Natural killer cell (primary cell): ENCODE results near the gene BFSP2. TPM values are rescaled to one million over a fixed set of nuclear protein-coding genes. Genes with fewer than 3 reads are reported as not detected.
"Not testable (repeated sequence)": the region's sequence is repeated elsewhere in the genome, so short reads cannot be mapped to it uniquely, and the experiment has no call there.

Experiments used
- ATAC-seq, 3 donors: fragments of 150-1000 bp in 2 of 3; fragments of 200-7000 bp in 1 of 3; cut with Tn5 transposase; 1 replicate in 1 of 3; 2 replicates in 2 of 3; pipeline ENCODE4 v1.10.0; 2021; ENCODE audit warnings: mild to moderate bottlenecking in 2 of 3, moderate library complexity in 2 of 3
- DNase-seq, 2 donors: peaks; one replicate each; pipeline versions ENCODE4 v3.0.0 to v3.0.0-alpha.2; 2013 to 2021; ENCODE audit warnings: mixed read lengths in 1 of 2
- H3K27ac ChIP-seq: one replicate; pipeline ENCODE4 v1.5.1; 2013; ENCODE audit warnings: mild to moderate bottlenecking, low read length
- H3K27me3 ChIP-seq: one replicate; pipeline ENCODE4 v1.6.1; 2013; ENCODE audit warnings: low read length; ENCODE audit not compliant: control insufficient read depth, insufficient read depth
- H3K36me3 ChIP-seq: one replicate; pipeline ENCODE4 v1.6.1; 2013; ENCODE audit warnings: low read length; ENCODE audit not compliant: control insufficient read depth, insufficient read depth
- H3K4me1 ChIP-seq: one replicate; pipeline ENCODE4 v1.6.1; 2013; ENCODE audit warnings: low read length; ENCODE audit not compliant: control insufficient read depth, insufficient read depth
- H3K4me3 ChIP-seq: one replicate; pipeline ENCODE4 v1.5.1; 2013; ENCODE audit warnings: low read length
- H3K9me3 ChIP-seq: one replicate; pipeline ENCODE4 v1.6.1; 2013; ENCODE audit warnings: low read length; ENCODE audit not compliant: control insufficient read depth, insufficient read depth
- H3K27ac Mint-ChIP-seq, 2 donors: one replicate each; pipeline ENCODE4 v1.8.0; 2022; ENCODE audit warnings: mild to moderate bottlenecking in 2 of 2, mixed read lengths in 2 of 2, moderate library complexity in 1 of 2
- H3K27me3 Mint-ChIP-seq, 2 donors: one replicate each; pipeline ENCODE4 v1.8.0; 2022; ENCODE audit warnings: low read depth in 2 of 2, mixed read lengths in 2 of 2
- H3K36me3 Mint-ChIP-seq: one replicate; pipeline ENCODE4 v1.8.0; 2022; ENCODE audit warnings: mixed read lengths
- H3K4me1 Mint-ChIP-seq, 2 donors: one replicate each; pipeline ENCODE4 v1.8.0; 2022; ENCODE audit warnings: mixed read lengths in 2 of 2
- H3K4me3 Mint-ChIP-seq: one replicate; pipeline ENCODE4 v1.8.0; 2022; ENCODE audit warnings: mild to moderate bottlenecking, moderate library complexity, mixed read lengths
- H3K9me3 Mint-ChIP-seq, 2 donors: one replicate each; pipeline ENCODE4 v1.8.0; 2022; ENCODE audit warnings: mixed read lengths in 2 of 2
- WGBS: methylation state at CpG from one replicate; pipeline ENCODE4 v1.1.7; 2013; ENCODE audit warnings: missing lambda C conversion rate; ENCODE audit not compliant: insufficient coverage; 5-methylcytosine and 5-hydroxymethylcytosine counted together
- intact Hi-C: fragments of 100-400 bp; cut with micrococcal nuclease; formaldehyde crosslinking; loops from one replicate; pipeline ENCODE4 v1.14.2; 2022
- total RNA-seq, 4 donors: library from RNA; stranded (reverse); fragments of 120-200 nt in 1 of 4; gene quantifications; one replicate each; pipeline versions ENCODE4 v1.2.3 to v1.2.4, GENCODE V29; 2013 to 2022
- TF ChIP-seq, protein P1 (sequence below): fragments of 200-600 bp; IDR thresholded peaks from one replicate; pipeline ENCODE4 v1.8.0; 2022; ENCODE audit warnings: antibody characterized with exemption

BFSP2 gene
- total RNA-seq, 3 donors from 2014 or later (not counting 1 experiment from before 2014, with no cell fraction given), result not detected

DNA sequence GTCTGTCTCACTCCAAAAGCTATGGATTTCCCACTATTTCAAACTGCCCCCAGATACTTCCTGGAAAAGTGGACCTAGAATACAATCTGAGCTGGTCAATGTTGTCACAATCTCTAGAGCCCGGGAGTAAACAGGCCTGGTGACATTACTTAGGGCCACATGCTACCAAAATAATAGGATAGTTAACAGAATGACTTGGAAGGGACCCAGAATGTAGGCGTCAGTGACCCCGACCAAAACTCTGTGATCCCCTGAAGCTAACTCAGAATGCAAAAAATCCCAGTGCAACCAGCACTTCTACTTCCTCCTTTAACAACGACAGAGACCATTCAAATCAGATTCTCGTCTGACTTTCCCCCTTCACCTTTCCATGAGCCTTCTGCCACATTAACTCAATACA is 122.1 kb downstream of the BFSP2 start:
- H3K9me3 Mint-ChIP-seq, result no peaks in the 10 kb centered on the region
- no peak for ATAC-seq
- H3K4me3 ChIP-seq, result no peak overlapping the region
- H3K36me3 Mint-ChIP-seq, result no peaks in the 10 kb centered on the region
- TF ChIP-seq, protein P1, sequence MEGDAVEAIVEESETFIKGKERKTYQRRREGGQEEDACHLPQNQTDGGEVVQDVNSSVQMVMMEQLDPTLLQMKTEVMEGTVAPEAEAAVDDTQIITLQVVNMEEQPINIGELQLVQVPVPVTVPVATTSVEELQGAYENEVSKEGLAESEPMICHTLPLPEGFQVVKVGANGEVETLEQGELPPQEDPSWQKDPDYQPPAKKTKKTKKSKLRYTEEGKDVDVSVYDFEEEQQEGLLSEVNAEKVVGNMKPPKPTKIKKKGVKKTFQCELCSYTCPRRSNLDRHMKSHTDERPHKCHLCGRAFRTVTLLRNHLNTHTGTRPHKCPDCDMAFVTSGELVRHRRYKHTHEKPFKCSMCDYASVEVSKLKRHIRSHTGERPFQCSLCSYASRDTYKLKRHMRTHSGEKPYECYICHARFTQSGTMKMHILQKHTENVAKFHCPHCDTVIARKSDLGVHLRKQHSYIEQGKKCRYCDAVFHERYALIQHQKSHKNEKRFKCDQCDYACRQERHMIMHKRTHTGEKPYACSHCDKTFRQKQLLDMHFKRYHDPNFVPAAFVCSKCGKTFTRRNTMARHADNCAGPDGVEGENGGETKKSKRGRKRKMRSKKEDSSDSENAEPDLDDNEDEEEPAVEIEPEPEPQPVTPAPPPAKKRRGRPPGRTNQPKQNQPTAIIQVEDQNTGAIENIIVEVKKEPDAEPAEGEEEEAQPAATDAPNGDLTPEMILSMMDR, result no peak
- no peaks in the 10 kb centered on the region for H3K4me1 ChIP-seq
- H3K27me3 ChIP-seq, result no peaks in the 10 kb centered on the region
- H3K27me3 Mint-ChIP-seq, result no peaks in the 10 kb centered on the region
- no peak overlapping the region for H3K4me3 Mint-ChIP-seq
- no peaks in the 10 kb centered on the region for H3K36me3 ChIP-seq
- no peak overlapping the region for H3K27ac Mint-ChIP-seq
- intact Hi-C loops, result no loop called here
- DNase-seq, result no peak
- H3K27ac ChIP-seq, result no peak overlapping the region
- WGBS, result 45% methylated on average over 5 of the region's 5 CpGs
- no peaks in the 10 kb centered on the region for H3K9me3 ChIP-seq
- no peaks in the 10 kb centered on the region for H3K4me1 Mint-ChIP-seq

DNA sequence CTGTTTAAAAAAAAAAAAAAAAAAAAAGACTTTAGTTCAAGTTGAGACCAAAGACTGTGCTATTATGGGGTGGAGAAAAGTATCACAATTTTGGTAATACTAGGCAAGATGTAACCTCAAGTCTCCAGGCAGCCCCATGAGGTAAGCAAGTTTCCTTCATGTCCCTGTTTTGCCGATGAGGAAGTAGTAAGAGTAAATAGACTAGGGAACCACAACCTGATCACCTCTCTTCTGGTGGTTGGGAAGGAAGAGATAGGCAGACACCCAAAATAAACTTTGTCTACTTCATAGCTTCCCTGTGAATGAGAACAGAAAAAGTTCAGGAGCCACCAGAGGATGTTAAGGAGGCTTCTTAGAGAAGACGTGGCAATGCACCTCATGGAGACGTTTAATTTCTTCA is 123.9 kb downstream of the BFSP2 start:
- H3K4me1 ChIP-seq, H3K9me3 Mint-ChIP-seq, H3K36me3 ChIP-seq, intact Hi-C loops, H3K27me3 ChIP-seq, H3K27ac Mint-ChIP-seq, H3K27ac ChIP-seq, H3K9me3 ChIP-seq, H3K4me3 ChIP-seq, H3K4me1 Mint-ChIP-seq, H3K27me3 Mint-ChIP-seq, ATAC-seq, H3K4me3 Mint-ChIP-seq, DNase-seq, H3K36me3 Mint-ChIP-seq: not testable (repeated sequence)
- WGBS, result 56% methylated on average over 3 of the region's 3 CpGs

Other genes starting within 250 kb of the BFSP2 start
- 100 to 1,000 TPM; 214 to 229 (median 228) TPM for gene CDV3, start 173.6 kb downstream of the BFSP2 start, total RNA-seq